NT2/D1 (cell line): ENCODE measurements around the gene LIPC.

ENCODE experiments used
- DNase-seq: peaks from one replicate; pipeline ENCODE4 v3.0.0-alpha.2; 2011; ENCODE audit warnings: low read depth, low spot score
- H3K27me3 ChIP-seq: 2 replicates; pipeline ENCODE4 v1.6.0; 2011; ENCODE audit warnings: mild to moderate bottlenecking; ENCODE audit not compliant: insufficient read length, insufficient read depth
- H3K36me3 ChIP-seq: 2 replicates; pipeline ENCODE4 v1.6.1; 2011; ENCODE audit warnings: mild to moderate bottlenecking, low read length, mixed read lengths; ENCODE audit not compliant: insufficient read depth, insufficient read length
- H3K4me1 ChIP-seq: 2 replicates; pipeline ENCODE4 v1.5.1; 2011; ENCODE audit not compliant: insufficient read depth, insufficient read length
- H3K4me3 ChIP-seq: 2 replicates; pipeline ENCODE4 v1.5.1; 2011; ENCODE audit warnings: low read depth; ENCODE audit not compliant: insufficient read length
- H3K9ac ChIP-seq: 2 replicates; pipeline ENCODE4 v1.6.0; 2011; ENCODE audit warnings: low read depth; ENCODE audit not compliant: insufficient read length
- H3K9me3 ChIP-seq: 2 replicates; pipeline ENCODE4 v1.5.1; 2011; ENCODE audit warnings: mild to moderate bottlenecking, low read length; ENCODE audit not compliant: insufficient read depth
- SUZ12 ChIP-seq: IDR thresholded peaks from 2 replicates; pipeline ENCODE4 v1.6.1; 2011; ENCODE audit not compliant: insufficient read length, insufficient read depth; ENCODE audit errors: extremely low read depth
- YY1 ChIP-seq: IDR thresholded peaks from 2 replicates; pipeline ENCODE4 v1.6.1; 2011; ENCODE audit not compliant: insufficient read length, insufficient read depth
- ZNF274 ChIP-seq: IDR thresholded peaks from 2 replicates; pipeline ENCODE4 v1.6.1; 2011; ENCODE audit warnings: mild to moderate bottlenecking, low read depth, low read length

The LIPC gene

GRCh38 chr15:58398643-58399042, 33.1 kb upstream of the LIPC start:
- Histone ChIP-seq H3K4me1 (no peaks in the 10 kb centered on the region), H3K4me3 (no peak overlapping the region), H3K36me3 (no peaks in the 10 kb centered on the region), H3K9me3 (no peaks in the 10 kb centered on the region), H3K9ac (no peak overlapping the region), H3K27me3 (no peaks in the 10 kb centered on the region)
- DNase-seq: no peak
- TF ChIP-seq SUZ12 (no peak), YY1 (no peak), ZNF274 (no peak)

DNA sequence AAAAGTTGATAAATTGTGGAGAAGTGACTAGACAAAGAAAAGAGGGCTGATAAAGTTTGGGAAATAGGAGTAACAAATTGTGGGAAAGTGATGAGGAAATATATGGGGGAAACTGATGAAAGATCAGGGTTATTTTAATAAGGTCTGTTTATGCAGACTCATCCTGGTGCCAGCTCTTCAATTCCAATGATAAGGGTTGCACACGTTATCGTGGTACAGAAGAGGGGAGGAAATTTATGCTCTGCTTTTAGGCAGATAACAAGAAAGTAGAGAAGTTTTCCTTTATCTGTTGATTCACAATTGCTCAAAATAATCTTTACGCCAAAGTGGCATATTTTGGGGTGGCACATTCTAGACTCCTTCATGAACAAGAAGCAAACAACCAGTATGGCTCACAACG, 32.1 kb upstream of the LIPC start:
- Histone ChIP-seq H3K4me1 (no peaks in the 10 kb centered on the region), H3K36me3 (no peaks in the 10 kb centered on the region), H3K27me3 (no peaks in the 10 kb centered on the region), H3K9me3 (no peaks in the 10 kb centered on the region), H3K9ac (no peak overlapping the region), H3K4me3 (no peak overlapping the region)
- no peak for DNase-seq
- TF ChIP-seq ZNF274 (no peak), SUZ12 (no peak), YY1 (no peak)

DNA sequence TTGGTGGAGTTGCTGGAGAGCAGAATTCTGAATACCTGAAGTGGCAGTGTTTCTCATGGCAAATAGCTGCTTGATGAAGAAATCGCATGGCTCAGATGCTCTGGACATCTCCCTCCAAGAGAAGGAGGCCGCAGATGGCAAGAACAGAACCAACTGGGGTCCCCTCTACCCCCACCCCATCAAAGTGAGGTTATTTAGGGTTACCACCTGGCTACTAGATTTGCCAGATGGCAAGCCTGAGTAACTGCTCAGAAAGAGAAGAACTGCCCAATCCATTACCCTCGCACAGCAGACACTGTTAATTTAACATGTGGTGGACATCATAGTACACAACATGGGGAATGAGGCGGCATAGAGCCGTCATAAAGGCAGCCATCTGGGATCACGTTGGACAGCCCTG, 30.5 kb upstream of the LIPC start:
- no peak overlapping the region for H3K4me3 ChIP-seq
- DNase-seq: no peak
- no peaks in the 10 kb centered on the region for H3K4me1 ChIP-seq
- H3K27me3 ChIP-seq: no peaks in the 10 kb centered on the region
- no peaks in the 10 kb centered on the region for H3K36me3 ChIP-seq
- no peaks in the 10 kb centered on the region for H3K9me3 ChIP-seq
- H3K9ac ChIP-seq: no peak overlapping the region
- no peak for TF ChIP-seq SUZ12
- TF ChIP-seq YY1: no peak
- no peak for TF ChIP-seq ZNF274

DNA sequence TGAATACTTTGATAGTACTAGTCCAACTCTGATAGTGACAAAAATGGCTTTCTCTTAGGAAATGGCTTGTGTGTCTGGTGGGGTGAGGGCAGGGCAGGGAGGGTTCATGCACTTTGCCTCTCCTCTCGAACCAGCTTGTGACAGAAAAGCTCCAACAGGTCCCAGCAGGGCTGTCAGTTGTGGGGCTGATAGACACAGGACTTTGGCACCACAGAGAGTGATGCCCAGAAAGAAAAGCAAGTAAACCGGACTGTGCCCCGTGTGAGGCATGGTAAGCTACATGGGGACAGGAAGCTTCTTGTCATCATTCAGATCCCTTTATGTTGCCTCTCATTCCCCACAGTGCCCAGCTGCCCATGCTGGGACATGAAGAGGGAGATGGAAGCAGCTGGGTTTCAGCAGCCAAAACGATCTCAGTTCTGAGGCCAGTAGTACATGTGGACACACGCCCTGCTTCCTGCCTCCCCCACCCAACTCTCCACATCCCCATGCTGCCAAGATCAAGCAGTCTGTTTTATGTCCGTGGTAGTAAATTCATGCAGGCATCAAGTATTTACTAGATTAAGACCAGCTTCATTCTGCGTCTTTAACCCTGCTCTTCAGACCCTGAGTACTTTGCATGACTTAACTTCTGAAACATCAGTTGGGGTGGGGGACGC, 29.7 kb upstream of the LIPC start:
- Histone ChIP-seq H3K27me3 (no peaks in the 10 kb centered on the region), H3K36me3 (no peaks in the 10 kb centered on the region), H3K9me3 (no peaks in the 10 kb centered on the region), H3K4me3 (no peak overlapping the region), H3K4me1 (no peaks in the 10 kb centered on the region), H3K9ac (no peak overlapping the region)
- DNase-seq: no peak
- TF ChIP-seq SUZ12 (no peak), ZNF274 (no peak), YY1 (no peak)

DNA sequence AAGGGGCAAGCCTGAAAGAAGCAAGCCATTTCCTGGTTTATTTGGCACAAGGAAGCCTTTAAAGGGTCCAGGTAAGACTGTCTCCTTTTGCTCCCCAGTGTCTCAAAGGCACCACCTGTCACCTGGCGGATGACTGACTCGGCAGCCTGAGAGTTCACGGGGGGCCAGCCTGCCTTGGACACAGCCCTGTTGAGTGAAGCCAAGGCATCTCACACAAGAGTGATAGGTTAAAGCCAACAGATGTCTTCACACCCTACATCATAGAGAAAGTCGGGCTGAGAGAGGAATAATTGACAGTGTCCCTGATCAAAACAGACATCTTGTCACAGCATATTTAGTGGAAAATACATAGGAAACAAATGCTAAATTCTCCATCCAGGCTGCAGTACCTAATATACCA, 28.2 kb upstream of the LIPC start:
- H3K9ac ChIP-seq: no peak overlapping the region
- no peaks in the 10 kb centered on the region for H3K4me1 ChIP-seq
- no peak for TF ChIP-seq ZNF274
- no peak for TF ChIP-seq SUZ12
- no peak for TF ChIP-seq YY1
- no peaks in the 10 kb centered on the region for H3K36me3 ChIP-seq
- no peak for DNase-seq
- H3K9me3 ChIP-seq: no peaks in the 10 kb centered on the region
- no peaks in the 10 kb centered on the region for H3K27me3 ChIP-seq
- H3K4me3 ChIP-seq: no peak overlapping the region

GRCh38 chr15:58404020-58404419, 27.8 kb upstream of the LIPC start:
- TF ChIP-seq SUZ12 (no peak), YY1 (no peak), ZNF274 (no peak)
- H3K36me3 ChIP-seq: no peaks in the 10 kb centered on the region

GRCh38 chr15:58404722-58405121, 27.1 kb upstream of the LIPC start:
- no peak overlapping the region for H3K9ac ChIP-seq
- no peaks in the 10 kb centered on the region for H3K4me1 ChIP-seq
- no peaks in the 10 kb centered on the region for H3K9me3 ChIP-seq
- no peaks in the 10 kb centered on the region for H3K27me3 ChIP-seq
- no peak overlapping the region for H3K4me3 ChIP-seq
- H3K36me3 ChIP-seq: no peaks in the 10 kb centered on the region
- DNase-seq: no peak
- no peak for TF ChIP-seq YY1
- no peak for TF ChIP-seq ZNF274
- no peak for TF ChIP-seq SUZ12

More at GRCh38 chr15:58404020-58404419, 27.8 kb upstream of the LIPC start:
- Histone ChIP-seq H3K27me3 (no peaks in the 10 kb centered on the region), H3K9me3 (no peaks in the 10 kb centered on the region), H3K4me1 (no peaks in the 10 kb centered on the region), H3K4me3 (no peak overlapping the region), H3K9ac (no peak overlapping the region)
- DNase-seq: no peak

- no peak for DNase-seq
- Histone ChIP-seq H3K4me3 (no peak overlapping the region), H3K9me3 (no peaks in the 10 kb centered on the region), H3K9ac (no peak overlapping the region), H3K27me3 (no peaks in the 10 kb centered on the region), H3K36me3 (no peaks in the 10 kb centered on the region), H3K4me1 (no peaks in the 10 kb centered on the region)
- no peak for TF ChIP-seq SUZ12
- TF ChIP-seq ZNF274: no peak
- no peak for TF ChIP-seq YY1
Observed at GRCh38 chr15:58405865-58406264, 25.9 kb upstream of the LIPC start.
